ENCODE measurements around the gene MEX3D.

Gene MEX3D

GRCh38 chr19:1593501-1593772 is 25.3 kb upstream of the MEX3D start:
- no peak for DNase-seq (ENCODE audit: low read depth)
- no peak for TF ChIP-seq CTCF (IDR thresholded peaks at IDR 0.05; ENCODE audit: control insufficient read depth, insufficient read depth, low read depth, low read length, missing control alignments)
- H3K4me3 ChIP-seq (ENCODE audit: control insufficient read depth, low read depth, low read length): no peak overlapping the region

GRCh38 chr19:1592755-1593500 is 24.8 kb upstream of the MEX3D start, which contains the start of gene MBD3:
MBD3 (minus strand) TSS chr19:1592865; CDS start chr19:1592631, 234 bp downstream.
- peak within 1 kb of the TSS; percentile 88 for H3K4me3 ChIP-seq (ENCODE audit: control insufficient read depth, low read depth, low read length)
- DNase-seq (ENCODE audit: low read depth): peak; percentile 69
- TF ChIP-seq CTCF (IDR thresholded peaks at IDR 0.05; ENCODE audit: control insufficient read depth, insufficient read depth, low read depth, low read length, missing control alignments): no peak

GRCh38 chr19:1592024-1592754 is 24.1 kb upstream of the MEX3D start:
- no peak for TF ChIP-seq CTCF (IDR thresholded peaks at IDR 0.05; ENCODE audit: control insufficient read depth, insufficient read depth, low read depth, low read length, missing control alignments)
- DNase-seq (ENCODE audit: low read depth): peak; percentile 34

GRCh38 chr19:1591421-1592023 is 23.4 kb upstream of the MEX3D start:
- H3K4me3 ChIP-seq (ENCODE audit: control insufficient read depth, low read depth, low read length): peak overlapping the region; percentile 88
- TF ChIP-seq CTCF (IDR thresholded peaks at IDR 0.05; ENCODE audit: control insufficient read depth, insufficient read depth, low read depth, low read length, missing control alignments): no peak
- no peak for DNase-seq (ENCODE audit: low read depth)

More at GRCh38 chr19:1592024-1592754, 24.1 kb upstream of the MEX3D start:
- peak overlapping the region; percentile 88 for H3K4me3 ChIP-seq (ENCODE audit: control insufficient read depth, low read depth, low read length)

GRCh38 chr19:1590641-1591397 is 22.7 kb upstream of the MEX3D start:
- H3K4me3 ChIP-seq (ENCODE audit: control insufficient read depth, low read depth, low read length): peak overlapping the region; percentile 88
- DNase-seq (ENCODE audit: low read depth): no peak
- peak; percentile 38 for TF ChIP-seq CTCF (IDR thresholded peaks at IDR 0.05; ENCODE audit: control insufficient read depth, insufficient read depth, low read depth, low read length, missing control alignments)

GRCh38 chr19:1587872-1588271 is 19.7 kb upstream of the MEX3D start:
- no peak overlapping the region for H3K4me3 ChIP-seq (ENCODE audit: control insufficient read depth, low read depth, low read length)
- DNase-seq (ENCODE audit: low read depth): no peak
- no peak for TF ChIP-seq CTCF (IDR thresholded peaks at IDR 0.05; ENCODE audit: control insufficient read depth, insufficient read depth, low read depth, low read length, missing control alignments)
